PC-3 (cell line): Measurements from ENCODE around the gene TAS2R31. TPM values are rescaled to one million over a fixed set of nuclear protein-coding genes. Genes with fewer than 3 reads are reported as not detected.

Source experiments
- ATAC-seq: fragments of 200-7000 bp; cut with Tn5 transposase; 2 replicates; pipeline ENCODE4 v1.9.1; 2020; ENCODE audit warnings: mild to moderate bottlenecking, moderate library complexity
- BruUV-seq: library from RNA; stranded (reverse); fragments of 400-500 nt; replicated peaks from 2 replicates; lab custom pipeline; 2021; lab: Mats Ljungman, UMichigan
- CTCF ChIA-PET: fragments of 300-600 bp; sonication (Branson Sonifier 250); formaldehyde crosslinking; loops from one replicate; lab custom pipeline; 2022; ENCODE audit warnings: antibody characterized with exemption; lab: Charles Lee
- POLR2A ChIA-PET: fragments of 300-600 bp; sonication (Branson Sonifier 250); formaldehyde crosslinking; loops from one replicate; lab custom pipeline; 2022; ENCODE audit warnings: antibody characterized with exemption; ENCODE audit not compliant: unreplicated experiment; lab: Charles Lee
- DNase-seq: peaks from one replicate; pipeline ENCODE4 v3.0.0-alpha.2; 2015
- H2AFZ ChIP-seq: fragments of 300-600 bp; sonication (generic); 2 replicates; pipeline ENCODE4 v1.6.0; 2016; ENCODE audit warnings: antibody characterized with exemption, low read length
- H3F3A ChIP-seq: fragments of 300-600 bp; sonication (generic); one replicate; pipeline ENCODE4 v1.6.0; 2017; ENCODE audit warnings: antibody characterized with exemption, low read length, control low read depth, mild to moderate bottlenecking; ENCODE audit not compliant: unreplicated experiment
- H3K27ac ChIP-seq: fragments of 300-600 bp; sonication (generic); 2 replicates; pipeline ENCODE4 v1.5.1; 2016; ENCODE audit warnings: mild to moderate bottlenecking, low read length
- H3K27me3 ChIP-seq: fragments of 300-600 bp; sonication (generic); 2 replicates; pipeline ENCODE4 v1.6.1; 2016; ENCODE audit warnings: low read length, mixed read lengths
- H3K36me3 ChIP-seq: fragments of 300-600 bp; sonication (generic); 2 replicates; pipeline ENCODE4 v1.6.1; 2016; ENCODE audit warnings: low read depth, mixed run types, low read length, mixed read lengths
- H3K4me1 ChIP-seq: fragments of 300-600 bp; sonication (generic); 2 replicates; pipeline ENCODE4 v1.5.1; 2016; ENCODE audit warnings: low read length; ENCODE audit not compliant: insufficient read depth
- H3K4me2 ChIP-seq: fragments of 300-600 bp; sonication (generic); 2 replicates; pipeline ENCODE4 v1.6.0; 2016; ENCODE audit warnings: low read length
- H3K4me3 ChIP-seq: fragments of 300-600 bp; sonication (generic); 2 replicates; pipeline ENCODE4 v1.5.1; 2016; ENCODE audit warnings: mild to moderate bottlenecking, low read length, mixed read lengths
- H3K79me2 ChIP-seq: fragments of 300-600 bp; sonication (generic); 2 replicates; pipeline ENCODE4 v1.6.1; 2017; ENCODE audit warnings: low read length, mixed read lengths
- H3K9ac ChIP-seq: fragments of 300-600 bp; sonication (generic); 2 replicates; pipeline ENCODE4 v1.6.0; 2016; ENCODE audit warnings: mild to moderate bottlenecking, low read length
- H3K9me2 ChIP-seq: fragments of 300-600 bp; sonication (generic); replicated peaks from 2 replicates; pipeline ENCODE4 v1.6.1; 2016; ENCODE audit warnings: mixed run types, low read length, mixed read lengths
- H3K9me3 ChIP-seq: fragments of 300-600 bp; sonication (generic); 2 replicates; pipeline ENCODE4 v1.6.1; 2016; ENCODE audit warnings: low read length, mixed read lengths
- H4K20me1 ChIP-seq: fragments of 300-600 bp; sonication (generic); 2 replicates; pipeline ENCODE4 v1.6.1; 2016; ENCODE audit warnings: low read length, mixed read lengths
- CTCF ChIP-seq: fragments of 300-600 bp; sonication (generic); conservative IDR thresholded peaks from 2 replicates; pipeline ENCODE4 v1.5.1; 2017; ENCODE audit warnings: antibody characterized with exemption, low read depth, mild to moderate bottlenecking, low read length
- EZH2 ChIP-seq: fragments of 300-600 bp; sonication (generic); IDR thresholded peaks from one replicate; pipeline ENCODE4 v1.6.1; 2017; ENCODE audit warnings: antibody characterized with exemption, mild to moderate bottlenecking, low read length; ENCODE audit not compliant: unreplicated experiment
- EZH2phosphoT487 ChIP-seq: fragments of 300-600 bp; sonication (generic); IDR thresholded peaks from 2 replicates; pipeline ENCODE4 v1.6.1; 2018; ENCODE audit warnings: mild to moderate bottlenecking, antibody characterized with exemption, low read length, borderline replicate concordance
- intact Hi-C: fragments of 100-400 bp; cut with micrococcal nuclease; formaldehyde crosslinking; loops from 2 replicates; pipeline ENCODE4 v1.9.0; 2023
- total RNA-seq: library from RNA; depleted of rRNA; stranded (reverse); fragments of >200 nt; gene quantifications from 2 replicates; pipeline ENCODE4 v1.2.3, GENCODE V29; 2014

The TAS2R31 gene
- total RNA-seq, 1 experiment from 2014 or later: 0.55 TPM

- Histone ChIP-seq H4K20me1 (no peaks in the 10 kb centered on the region), H3K79me2 (no peaks in the 10 kb centered on the region), H2AFZ (no peak overlapping the region), H3K4me2 (no peak overlapping the region), H3K36me3 (no peaks in the 10 kb centered on the region), H3K27ac (no peak overlapping the region), H3K27me3 (no peaks in the 10 kb centered on the region), H3K9me2 (no peaks in the 10 kb centered on the region), H3K4me3 (no peak overlapping the region), H3F3A (no peaks in the 10 kb centered on the region), H3K9ac (no peak overlapping the region), H3K4me1 (no peaks in the 10 kb centered on the region), H3K9me3 (no peaks in the 10 kb centered on the region)
- POLR2A ChIA-PET: no interaction called here
- DNase-seq (no peak), ATAC-seq (no peak)
- TF ChIP-seq CTCF (no peak), EZH2phosphoT487 (no peak), EZH2 (no peak)
- intact Hi-C loops: no loop called here
- CTCF ChIA-PET: no interaction called here
- BruUV-seq: no TSS peak
Observed at GRCh38 chr12:11007608-11008007, 23.6 kb downstream of the TAS2R31 start.

GRCh38 chr12:10998204-10998603, 33.0 kb downstream of the TAS2R31 start, which contains the start of gene TAS2R20:
TAS2R20 (minus strand) TSS chr12:10998304; CDS start chr12:10997875, 429 bp downstream.
- Histone ChIP-seq H2AFZ (no peak within 1 kb of the TSS), H4K20me1 (no peaks in the 10 kb centered on the region), H3F3A (no peaks in the 10 kb centered on the region), H3K36me3 (no peaks in the 10 kb centered on the region), H3K9me3 (no peaks in the 10 kb centered on the region), H3K9ac (no peak within 1 kb of the TSS), H3K4me1 (no peaks in the 10 kb centered on the region), H3K4me3 (no peak within 1 kb of the TSS), H3K79me2 (no peaks in the 10 kb centered on the region), H3K4me2 (no peak within 1 kb of the TSS), H3K27me3 (no peaks in the 10 kb centered on the region), H3K27ac (no peak within 1 kb of the TSS), H3K9me2 (no peaks in the 10 kb centered on the region)
- TF ChIP-seq EZH2 (no peak), CTCF (no peak), EZH2phosphoT487 (no peak)
- ChIA-PET POLR2A (no interaction called here), CTCF (no interaction called here)
- no TSS peak for BruUV-seq
- DNase-seq: no peak
- no peak for ATAC-seq
- intact Hi-C loops: no loop called here

GRCh38 chr12:10994307-10994706, 36.9 kb downstream of the TAS2R31 start:
- Histone ChIP-seq H3K4me1 (no peaks in the 10 kb centered on the region), H3K27me3 (no peaks in the 10 kb centered on the region), H3K9me2 (no peaks in the 10 kb centered on the region), H3K9me3 (no peaks in the 10 kb centered on the region), H4K20me1 (no peaks in the 10 kb centered on the region), H3K27ac (no peak overlapping the region), H3F3A (no peaks in the 10 kb centered on the region), H3K4me2 (no peak overlapping the region), H3K4me3 (no peak overlapping the region), H3K9ac (no peak overlapping the region), H3K79me2 (no peaks in the 10 kb centered on the region), H3K36me3 (peaks cover 7% of the 10 kb centered on the region; the same call in 1 of the 2 replicates), H2AFZ (no peak overlapping the region)
- intact Hi-C loops: no loop called here
- ChIA-PET CTCF (no interaction called here), POLR2A (no interaction called here)
- no TSS peak for BruUV-seq
- DNase-seq: no peak
- ATAC-seq: no peak
- TF ChIP-seq EZH2phosphoT487 (no peak), CTCF (no peak), EZH2 (no peak)
